Chondrocyte (in vitro differentiated cells): Measurements from ENCODE around the gene ERBB4. TPM values are rescaled to one million over a fixed set of nuclear protein-coding genes. Genes with fewer than 3 reads are reported as not detected.

Experiments
- DNase-seq: peaks from one replicate; pipeline ENCODE4 v3.0.0; 2021; ENCODE audit warnings: mixed read lengths, low spot score
- H3K27ac Mint-ChIP-seq: one replicate; pipeline ENCODE4 v1.8.0; 2021; ENCODE audit warnings: mild to moderate bottlenecking, moderate library complexity, mixed read lengths; ENCODE audit not compliant: unreplicated experiment
- H3K27me3 Mint-ChIP-seq: 2 replicates; pipeline ENCODE4 v1.8.0; 2021; ENCODE audit warnings: low read depth, mixed read lengths
- H3K36me3 Mint-ChIP-seq: 2 replicates; pipeline ENCODE4 v1.8.0; 2021; ENCODE audit warnings: low read depth, mixed read lengths
- H3K4me1 Mint-ChIP-seq: 2 replicates; pipeline ENCODE4 v1.8.0; 2021; ENCODE audit warnings: low read depth, mild to moderate bottlenecking, mixed read lengths
- H3K4me3 Mint-ChIP-seq: one replicate; pipeline ENCODE4 v1.8.0; 2021; ENCODE audit warnings: mild to moderate bottlenecking, moderate library complexity, mixed read lengths; ENCODE audit not compliant: unreplicated experiment
- H3K9me3 Mint-ChIP-seq: 2 replicates; pipeline ENCODE4 v1.8.0; 2021; ENCODE audit warnings: low read depth, mixed read lengths
- CTCF ChIP-seq: fragments of 200-600 bp; sonication (generic); IDR thresholded peaks from 2 replicates; pipeline ENCODE4 v1.5.0; 2021; ENCODE audit warnings: antibody characterized with exemption, mild to moderate bottlenecking, moderate library complexity
- long read RNA-seq: library from polyadenylated mRNA; stranded (forward); transcript quantifications from one replicate; pipeline ENCODE4 v2.0.0, GENCODE V29; 2021
- total RNA-seq: library from RNA; stranded (reverse); gene quantifications from 3 replicates; pipeline ENCODE4 v1.2.1, GENCODE V29; 2021

ERBB4 gene
- 0.77 to 4.1 TPM (median 1.3 TPM) in 3 replicates for total RNA-seq
- long read RNA-seq, result 0 reads

- no peak for TF ChIP-seq CTCF
- H3K9me3 Mint-ChIP-seq, result no peaks in the 10 kb centered on the region
- H3K4me1 Mint-ChIP-seq, result peaks cover 19% of the 10 kb centered on the region
- DNase-seq, result peak; percentile 66
- no peaks in the 10 kb centered on the region for H3K36me3 Mint-ChIP-seq
- H3K27ac Mint-ChIP-seq, result no peak within 1 kb of the TSS
- peak within 1 kb of the TSS; percentile 87 for H3K4me3 Mint-ChIP-seq
- peaks cover 16% of the 10 kb centered on the region for H3K27me3 Mint-ChIP-seq
Measured at GRCh38 chr2:212538305-212539071, at the start of gene ERBB4. TSS of gene ERBB4 (minus strand) at chr2:212538802. CDS start at chr2:212538530, 272 bp downstream.

GRCh38 chr2:212580117-212580516 lies 41.5 kb upstream of the ERBB4 start:
- H3K27me3 Mint-ChIP-seq, result peaks cover 3% of the 10 kb centered on the region
- H3K9me3 Mint-ChIP-seq, result peaks cover 27% of the 10 kb centered on the region

GRCh38 chr2:212556296-212556695 lies 17.7 kb upstream of the ERBB4 start:
- no peak overlapping the region for H3K4me3 Mint-ChIP-seq
- H3K27ac Mint-ChIP-seq, result no peak overlapping the region
- no peak for DNase-seq
- H3K4me1 Mint-ChIP-seq, result no peaks in the 10 kb centered on the region
- H3K27me3 Mint-ChIP-seq, result no peaks in the 10 kb centered on the region
- no peaks in the 10 kb centered on the region for H3K36me3 Mint-ChIP-seq
- no peak for TF ChIP-seq CTCF
- H3K9me3 Mint-ChIP-seq, result no peaks in the 10 kb centered on the region

More at GRCh38 chr2:212580117-212580516, 41.5 kb upstream of the ERBB4 start:
- Mint-ChIP-seq H3K36me3 (peaks cover 3% of the 10 kb centered on the region), H3K27ac (no peak overlapping the region), H3K4me1 (no peaks in the 10 kb centered on the region), H3K4me3 (no peak overlapping the region)
- no peak for DNase-seq
- TF ChIP-seq CTCF, result no peak

- TF ChIP-seq CTCF, result no peak
- no peaks in the 10 kb centered on the region for H3K27me3 Mint-ChIP-seq
- H3K4me1 Mint-ChIP-seq, result no peaks in the 10 kb centered on the region
Measured at GRCh38 chr2:212554233-212554632, 15.6 kb upstream of the ERBB4 start.

GRCh38 chr2:212549941-212550340 lies 11.3 kb upstream of the ERBB4 start:
- H3K4me1 Mint-ChIP-seq, result peaks cover 7% of the 10 kb centered on the region
- no peaks in the 10 kb centered on the region for H3K36me3 Mint-ChIP-seq
- no peaks in the 10 kb centered on the region for H3K27me3 Mint-ChIP-seq
- H3K27ac Mint-ChIP-seq, result no peak overlapping the region
- TF ChIP-seq CTCF, result no peak
- H3K4me3 Mint-ChIP-seq, result no peak overlapping the region
- H3K9me3 Mint-ChIP-seq, result no peaks in the 10 kb centered on the region
- DNase-seq, result no peak

More at GRCh38 chr2:212554233-212554632, 15.6 kb upstream of the ERBB4 start:
- no peaks in the 10 kb centered on the region for H3K36me3 Mint-ChIP-seq
- no peaks in the 10 kb centered on the region for H3K9me3 Mint-ChIP-seq
- DNase-seq, result no peak
- H3K4me3 Mint-ChIP-seq, result no peak overlapping the region
- H3K27ac Mint-ChIP-seq, result no peak overlapping the region
